Measurements from ENCODE around the gene WAC. TPM values are rescaled to one million over a fixed set of nuclear protein-coding genes. Genes with fewer than 3 reads are reported as not detected.
A peak's percentile ranks its signal among the peaks of the same experiment; 100 is the strongest.

Gene WAC
- total RNA-seq, 4 donors from 2014 or later = 55.1 to 98.0 (median 75.8) TPM

GRCh38 chr10:28580825-28581224 is 47.9 kb downstream of the WAC start:
- H3K4me3 ChIP-seq = no peak overlapping the region
- no peak for DNase-seq
- peaks cover 0 to 46% (median 18%) of the 10 kb centered on the region in 3 donors for H3K36me3 ChIP-seq
- 67 to 77% methylated on average over 1 of the region's 1 CpG for WGBS, 2 donors
- no peak overlapping the region for H3K27ac ChIP-seq
- intact Hi-C loops (cut with DNase I) = no loop called here
- H3K27me3 ChIP-seq = no peaks in the 10 kb centered on the region
- H3K9me3 ChIP-seq = no peaks in the 10 kb centered on the region
- TF ChIP-seq CTCF (IDR thresholded peaks at IDR 0.05) (no peak), POLR2A (IDR thresholded peaks at IDR 0.05) (no peak)
- peaks cover 0 to 48% (median 0%) of the 10 kb centered on the region in 3 donors for H3K4me1 ChIP-seq

GRCh38 chr10:28581916-28582315 is 49.0 kb downstream of the WAC start:
- H3K36me3 ChIP-seq = peaks cover 0 to 56% (median 18%) of the 10 kb centered on the region in 3 donors
- no peak for TF ChIP-seq POLR2A (IDR thresholded peaks at IDR 0.05)
- no peak for TF ChIP-seq CTCF (IDR thresholded peaks at IDR 0.05)
- no peaks in the 10 kb centered on the region for H3K9me3 ChIP-seq
- whole genome bisulfite sequencing, 2 donors = 82 to 84% methylated on average over 2 of the region's 2 CpGs
- DNase-seq = no peak
- H3K27ac ChIP-seq = no peak overlapping the region
- intact Hi-C loops (cut with DNase I) = no loop called here
- peaks cover 0 to 48% (median 7%) of the 10 kb centered on the region in 3 donors for H3K4me1 ChIP-seq
- no peaks in the 10 kb centered on the region for H3K27me3 ChIP-seq
- H3K4me3 ChIP-seq = no peak overlapping the region

GRCh38 chr10:28585076-28585475 is 52.2 kb downstream of the WAC start:
- Histone ChIP-seq H3K4me1 (peaks cover 0 to 46% (median 21%) of the 10 kb centered on the region in 3 donors), H3K27me3 (no peaks in the 10 kb centered on the region), H3K27ac (no peak overlapping the region), H3K36me3 (peaks cover 0 to 65% (median 21%) of the 10 kb centered on the region in 3 donors), H3K9me3 (no peaks in the 10 kb centered on the region), H3K4me3 (no peak overlapping the region)
- intact Hi-C loops (cut with DNase I) = no loop called here
- DNase-seq = no peak
- 59 to 69% methylated on average over 6 of the region's 6 CpGs for WGBS, 2 donors
- no peak for TF ChIP-seq POLR2A (IDR thresholded peaks at IDR 0.05)

GRCh38 chr10:28586176-28586575 is 53.3 kb downstream of the WAC start:
- no peak for TF ChIP-seq CTCF (IDR thresholded peaks at IDR 0.05)
- no peak for TF ChIP-seq POLR2A (IDR thresholded peaks at IDR 0.05)
- WGBS, 2 donors = 91 to 98% methylated on average over 4 of the region's 4 CpGs
- intact Hi-C loops (cut with DNase I) = no loop called here
- DNase-seq = no peak
- H3K36me3 ChIP-seq = peaks cover 0 to 76% (median 21%) of the 10 kb centered on the region in 3 donors
- H3K27me3 ChIP-seq = no peaks in the 10 kb centered on the region
- H3K9me3 ChIP-seq = no peaks in the 10 kb centered on the region
- H3K4me3 ChIP-seq = no peak overlapping the region
- peaks cover 0 to 39% (median 21%) of the 10 kb centered on the region in 3 donors for H3K4me1 ChIP-seq
- no peak overlapping the region for H3K27ac ChIP-seq

- Histone ChIP-seq H3K36me3 (peaks cover 0 to 81% (median 21%) of the 10 kb centered on the region in 3 donors), H3K9me3 (no peaks in the 10 kb centered on the region), H3K27me3 (no peaks in the 10 kb centered on the region), H3K4me1 (peaks cover 0 to 36% (median 21%) of the 10 kb centered on the region in 3 donors), H3K27ac (peak overlapping the region in 2 of 4 donors; percentile 3 to 30), H3K4me3 (peak overlapping the region in 1 of 4 donors; percentile 5)
- TF ChIP-seq POLR2A (IDR thresholded peaks at IDR 0.05) (no peak), CTCF (IDR thresholded peaks at IDR 0.05) (no peak)
- DNase-seq = no peak
- 24 to 28% methylated on average over 5 of the region's 5 CpGs for WGBS, 2 donors
- intact Hi-C loops (cut with DNase I) = no loop called here
These were observed 54.5 kb downstream of the WAC start for GRCh38 chr10:28587270-28587969.

Data from esophagus squamous epithelium (tissue), 5 donors.